HG03575 (cell line): ENCODE measurements around the gene MED13L.
"Not testable (repeated sequence)": the region's sequence is repeated elsewhere in the genome, so short reads cannot be mapped to it uniquely, and the experiment has no call there.

Experiments
- ATAC-seq: cut with Tn5 transposase; IDR thresholded peaks from one replicate; pipeline ENCODE4 v1.9.1; 2021; ENCODE audit not compliant: unreplicated experiment, insufficient number of reproducible peaks, low FRiP score; ENCODE audit errors: extremely low read depth

The MED13L gene

DNA sequence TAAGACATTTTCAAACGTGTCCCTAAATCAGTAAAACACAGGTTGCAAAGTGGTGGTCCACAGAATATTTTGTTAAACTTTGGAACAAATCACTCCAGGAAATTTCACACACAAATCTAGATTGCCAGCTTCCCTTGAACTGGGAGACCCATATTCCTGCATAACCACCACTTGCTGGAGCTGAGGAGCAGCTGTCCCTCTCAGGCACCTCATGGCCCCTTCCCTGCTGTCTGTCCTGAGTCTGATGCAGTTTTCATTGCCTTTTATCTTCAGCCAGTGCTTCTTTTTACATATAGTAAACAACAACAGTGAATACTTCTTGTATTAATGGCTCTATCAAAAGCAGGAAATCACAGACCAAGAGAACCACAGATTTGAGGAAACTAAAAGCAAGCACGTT, 289.3 kb downstream of the MED13L start:
- no peak for ATAC-seq

- ATAC-seq = no peak
These were observed 292.9 kb downstream of the MED13L start for GRCh38 chr12:115984616-115985015.

DNA sequence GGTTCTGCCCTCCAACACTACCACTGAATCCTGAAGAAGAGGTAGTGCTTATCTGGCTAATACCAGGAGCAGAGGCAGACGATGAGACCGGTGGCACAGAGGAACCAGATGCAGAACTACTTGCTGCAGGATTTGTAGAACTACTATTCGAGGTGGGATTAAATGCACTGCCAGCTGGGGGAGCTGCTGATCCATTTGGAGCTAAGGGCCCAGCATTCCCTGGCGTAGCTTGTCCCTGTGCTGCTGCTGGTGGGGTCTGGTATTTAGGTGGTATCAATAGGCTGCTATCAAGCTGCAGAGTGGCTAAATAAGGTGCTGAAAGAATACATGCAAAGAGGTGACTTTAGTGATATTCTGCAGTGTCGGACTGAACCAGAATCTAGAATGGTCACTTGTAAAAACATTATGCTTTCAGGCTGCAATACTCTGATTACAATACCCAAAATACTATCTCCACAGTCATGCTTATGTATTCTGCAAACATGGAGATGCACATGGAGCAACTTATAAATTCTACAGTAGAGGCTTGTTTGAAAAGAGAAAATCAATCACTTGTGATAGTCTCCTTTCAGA, 294.2 kb downstream of the MED13L start:
- ATAC-seq = no peak

DNA sequence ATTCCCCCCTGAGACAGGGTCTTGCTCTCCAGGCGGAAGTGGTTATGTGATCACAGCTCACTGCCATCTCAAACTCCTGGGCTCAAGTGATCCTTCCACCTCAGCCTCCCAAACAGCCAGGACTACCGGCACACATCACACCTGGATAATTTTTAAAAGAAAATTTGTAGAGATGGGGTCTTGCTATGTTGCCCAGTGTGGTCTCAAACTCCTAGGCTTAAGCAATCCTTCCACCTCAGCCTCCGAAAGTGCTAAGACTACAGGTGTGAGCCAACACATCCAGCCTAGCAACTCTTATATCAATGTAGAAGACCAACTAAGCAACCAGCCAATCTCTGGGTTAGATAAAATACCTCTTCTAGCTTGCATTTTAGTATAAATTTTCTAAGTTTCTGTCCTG, 297.2 kb downstream of the MED13L start:
- ATAC-seq = no peak

DNA sequence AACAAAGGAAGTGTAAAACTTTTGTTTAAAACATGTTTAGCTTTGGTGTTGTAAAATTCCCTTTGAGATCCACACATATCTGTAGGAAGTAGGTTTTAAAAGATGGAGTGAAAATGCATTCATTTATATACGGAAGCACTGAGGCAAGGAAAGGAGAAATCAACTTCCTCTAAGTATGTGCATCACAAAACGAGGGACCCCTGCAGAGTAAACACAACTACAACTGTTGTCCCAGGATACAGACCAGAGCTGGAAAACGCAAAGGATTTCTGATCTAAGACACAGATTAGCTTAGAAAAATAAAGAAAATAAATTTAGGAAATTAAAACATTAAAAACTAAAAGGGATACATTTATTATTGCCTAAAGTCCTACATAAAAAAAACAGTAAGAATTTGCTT, 297.6 kb downstream of the MED13L start:
- ATAC-seq = no peak

DNA sequence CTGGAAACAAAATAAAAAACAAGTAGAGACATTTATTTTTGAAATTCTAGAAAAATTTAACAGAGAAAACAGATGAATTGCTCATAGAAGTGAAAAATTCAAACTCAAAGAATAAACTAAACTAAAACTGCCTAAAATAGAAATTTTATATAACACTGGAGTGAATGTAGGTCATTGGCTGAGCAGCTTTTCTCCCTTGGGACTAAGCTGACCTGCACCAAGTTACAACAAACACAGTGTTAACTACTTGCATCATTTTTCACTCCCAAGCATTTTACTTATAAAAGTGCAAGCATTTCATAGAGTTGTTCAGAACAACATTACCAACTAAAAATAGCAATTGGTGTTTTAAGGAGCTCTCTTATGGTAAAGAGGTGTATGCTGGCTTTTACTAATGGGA, 298.1 kb downstream of the MED13L start:
- ATAC-seq = no peak

DNA sequence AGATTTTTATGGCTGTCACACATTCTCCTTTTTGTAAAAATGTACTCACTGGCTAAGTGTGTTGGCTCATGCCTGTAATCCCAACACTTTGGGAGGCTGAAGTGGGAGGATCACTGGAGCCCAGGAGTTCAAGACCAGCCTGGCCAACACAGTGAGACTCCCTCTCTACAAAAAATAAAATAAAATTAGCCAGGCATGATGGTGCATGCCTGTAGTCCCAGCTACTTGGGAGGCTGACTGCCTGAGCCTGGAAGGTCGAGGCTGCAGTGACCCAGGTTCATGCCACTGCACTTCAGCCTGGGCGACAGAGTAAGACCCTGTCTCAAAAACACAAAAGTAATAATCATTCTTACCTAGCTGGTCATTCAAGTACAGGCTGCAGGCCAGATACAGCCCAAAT, 300.7 kb downstream of the MED13L start:
- not testable (repeated sequence) for ATAC-seq

- no peak for ATAC-seq
These were observed 302.1 kb downstream of the MED13L start for GRCh38 chr12:115975411-115975810.

- ATAC-seq = no peak
These were observed 303.3 kb downstream of the MED13L start for GRCh38 chr12:115973968-115974724.

- ATAC-seq = no peak
These were observed 304.4 kb downstream of the MED13L start for GRCh38 chr12:115973066-115973465.

DNA sequence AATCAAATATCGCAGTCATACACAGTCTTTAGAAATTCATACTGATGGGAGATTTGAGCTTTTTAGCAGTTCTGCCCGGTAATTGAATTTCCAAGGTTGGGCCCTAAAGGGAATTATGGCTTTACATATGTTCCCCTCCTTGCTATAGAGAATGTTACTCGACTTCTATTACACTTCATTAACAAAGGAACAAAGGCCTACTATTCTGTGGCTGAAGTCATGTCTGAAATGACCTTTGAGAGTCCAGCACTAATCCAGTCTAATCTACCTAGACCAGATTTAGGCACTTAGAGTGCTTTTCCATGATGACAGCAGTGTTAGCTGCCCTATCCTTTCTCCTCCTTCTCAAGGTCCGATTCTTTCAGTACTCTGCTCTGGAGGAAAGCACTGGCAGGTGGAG, 305.3 kb downstream of the MED13L start:
- no peak for ATAC-seq

GRCh38 chr12:115968211-115968610, 309.3 kb downstream of the MED13L start:
- ATAC-seq = no peak

GRCh38 chr12:115966376-115966775, 311.1 kb downstream of the MED13L start:
- no peak for ATAC-seq

GRCh38 chr12:115964626-115965025, 312.9 kb downstream of the MED13L start:
- no peak for ATAC-seq

GRCh38 chr12:115964214-115964613, 313.3 kb downstream of the MED13L start:
- no peak for ATAC-seq

DNA sequence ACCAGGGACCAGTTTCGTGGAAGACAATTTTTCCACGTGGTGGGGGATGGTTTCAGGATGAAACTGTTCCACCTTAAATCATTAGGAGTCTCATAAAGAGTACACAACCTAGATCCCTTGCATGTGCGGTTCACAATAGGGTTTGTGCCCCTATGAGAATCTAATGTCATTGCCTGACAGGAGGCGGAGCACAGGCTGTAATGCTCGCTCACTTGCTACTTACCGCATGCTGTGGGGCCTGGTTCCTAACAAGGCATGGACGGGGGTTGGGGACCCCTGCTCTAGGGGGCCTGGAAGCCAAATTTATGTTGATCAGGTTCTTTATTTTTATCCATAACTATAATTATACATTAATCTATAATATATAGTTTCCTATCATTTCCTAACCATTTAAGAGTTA, 315.3 kb downstream of the MED13L start:
- no peak for ATAC-seq

- ATAC-seq = no peak
These were observed 316.4 kb downstream of the MED13L start for GRCh38 chr12:115960868-115961802.

GRCh38 chr12:115957686-115958290, 319.7 kb downstream of the MED13L start:
- ATAC-seq = no peak

GRCh38 chr12:115956659-115957058, 320.8 kb downstream of the MED13L start:
- no peak for ATAC-seq
